H9 (cell line): Measurements from ENCODE around the gene MEIOSIN. TPM values are rescaled to one million over a fixed set of nuclear protein-coding genes. Genes with fewer than 3 reads are reported as not detected.

Source experiments
- DNase-seq: peaks from one replicate; pipeline ENCODE4 v3.0.0-alpha.2; 2017
- H2AFZ ChIP-seq: one replicate; pipeline ENCODE4 v1.6.1; 2013; ENCODE audit warnings: mild to moderate bottlenecking, low read length, control low read depth, moderate library complexity
- H2AK5ac ChIP-seq: 2 replicates; pipeline ENCODE4 v1.6.1; 2013; ENCODE audit warnings: low read length, control low read depth, mixed read lengths; ENCODE audit not compliant: insufficient read length
- H2BK120ac ChIP-seq: one replicate; pipeline ENCODE4 v1.6.1; 2013; ENCODE audit warnings: low read depth, mild to moderate bottlenecking, low read length, control low read depth, inconsistent platforms; ENCODE audit not compliant: poor library complexity, severe bottlenecking
- H2BK12ac ChIP-seq: 2 replicates; pipeline ENCODE4 v1.6.1; 2013; ENCODE audit warnings: low read length, control low read depth, mixed read lengths, low read depth; ENCODE audit not compliant: insufficient read length
- H2BK15ac ChIP-seq: 2 replicates; pipeline ENCODE4 v1.6.1; 2013; ENCODE audit warnings: low read depth, low read length, control low read depth
- H2BK20ac ChIP-seq: one replicate; pipeline ENCODE4 v1.6.1; 2013; ENCODE audit warnings: low read depth, mild to moderate bottlenecking, low read length, control low read depth, inconsistent platforms; ENCODE audit not compliant: poor library complexity, severe bottlenecking
- H2BK5ac ChIP-seq: 2 replicates; pipeline ENCODE4 v1.6.1; 2013; ENCODE audit warnings: low read length, control low read depth, mixed read lengths; ENCODE audit not compliant: insufficient read length
- H3K14ac ChIP-seq: 2 replicates; pipeline ENCODE4 v1.6.1; 2013; ENCODE audit warnings: low read length, control low read depth; ENCODE audit not compliant: insufficient read depth
- H3K18ac ChIP-seq: 2 replicates; pipeline ENCODE4 v1.6.1; 2013; ENCODE audit warnings: low read depth, mild to moderate bottlenecking, mixed read lengths, low read length, control low read depth; ENCODE audit not compliant: insufficient read length
- H3K23ac ChIP-seq: 2 replicates; pipeline ENCODE4 v1.6.1; 2013; ENCODE audit warnings: low read length, control low read depth, mixed read lengths, low read depth; ENCODE audit not compliant: insufficient read length
- H3K23me2 ChIP-seq: 2 replicates; pipeline ENCODE4 v1.6.1; 2013; ENCODE audit warnings: low read depth, mild to moderate bottlenecking, mixed read lengths, low read length, control low read depth; ENCODE audit not compliant: insufficient read length, poor library complexity, severe bottlenecking
- H3K27ac ChIP-seq: 2 replicates; pipeline ENCODE4 v1.5.1; 2013; ENCODE audit warnings: low read length, control low read depth, mixed read lengths, low read depth; ENCODE audit not compliant: insufficient read length
- H3K27me3 ChIP-seq: 2 replicates; pipeline ENCODE4 v1.6.1; 2013; ENCODE audit warnings: low read length, control low read depth, inconsistent platforms; ENCODE audit not compliant: insufficient read depth
- H3K4ac ChIP-seq: 2 replicates; pipeline ENCODE4 v1.6.1; 2013; ENCODE audit warnings: low read depth, mild to moderate bottlenecking, control low read depth, inconsistent platforms, low read length, moderate library complexity
- H3K4me1 ChIP-seq: 2 replicates; pipeline ENCODE4 v1.6.1; 2013; ENCODE audit warnings: low read length, control low read depth, inconsistent platforms; ENCODE audit not compliant: insufficient read depth
- H3K4me2 ChIP-seq: 2 replicates; pipeline ENCODE4 v1.6.1; 2013; ENCODE audit warnings: low read length, control low read depth, mixed read lengths; ENCODE audit not compliant: insufficient read length, insufficient read depth
- H3K56ac ChIP-seq: 2 replicates; pipeline ENCODE4 v1.6.1; 2013; ENCODE audit warnings: low read depth, mild to moderate bottlenecking, mixed read lengths, low read length, control low read depth; ENCODE audit not compliant: insufficient read length
- H3K79me1 ChIP-seq: 2 replicates; pipeline ENCODE4 v1.6.1; 2013; ENCODE audit warnings: low read depth, mild to moderate bottlenecking, moderate library complexity, low read length, control low read depth, inconsistent platforms; ENCODE audit not compliant: insufficient read depth, poor library complexity, severe bottlenecking
- H3K79me2 ChIP-seq: 2 replicates; pipeline ENCODE4 v1.6.1; 2013; ENCODE audit warnings: low read length, control low read depth, inconsistent platforms; ENCODE audit not compliant: insufficient read depth
- H3K9ac ChIP-seq: 2 replicates; pipeline ENCODE4 v1.6.1; 2013; ENCODE audit warnings: low read length, control low read depth, mixed read lengths; ENCODE audit not compliant: insufficient read length; ENCODE audit errors: extremely low read depth
- H3K9me3 ChIP-seq: one replicate; pipeline ENCODE4 v1.6.1; 2013; ENCODE audit warnings: low read depth, low read length, inconsistent platforms; ENCODE audit not compliant: control insufficient read depth
- H3T11ph ChIP-seq: one replicate; pipeline ENCODE4 v1.6.1; 2013; ENCODE audit warnings: mild to moderate bottlenecking, low read length, control low read depth, inconsistent platforms
- H4K20me1 ChIP-seq: one replicate; pipeline ENCODE4 v1.6.1; 2013; ENCODE audit not compliant: control insufficient read depth, insufficient read length, insufficient read depth
- H4K5ac ChIP-seq: 2 replicates; pipeline ENCODE4 v1.6.1; 2013; ENCODE audit warnings: low read depth, mild to moderate bottlenecking, mixed read lengths, low read length, control low read depth; ENCODE audit not compliant: insufficient read length
- H4K8ac ChIP-seq: replicated peaks from 2 replicates; pipeline ENCODE4 v1.6.1; 2013; ENCODE audit warnings: low read length, control low read depth, mixed read lengths, low read depth; ENCODE audit not compliant: insufficient read length
- H4K91ac ChIP-seq: 2 replicates; pipeline ENCODE4 v1.6.1; 2013; ENCODE audit warnings: low read depth, mild to moderate bottlenecking, moderate library complexity, mixed read lengths, low read length, control low read depth; ENCODE audit not compliant: insufficient read length
- H3K27ac Mint-ChIP-seq, 3 experiments: 2 replicates in 2 of 3; 3 replicates in 1 of 3; pipeline ENCODE4 v1.8.0; 2020 to 2021; ENCODE audit warnings: mixed read lengths in 3 of 3, mild to moderate bottlenecking in 1 of 3, moderate library complexity in 1 of 3
- H3K27me3 Mint-ChIP-seq: 2 replicates; pipeline ENCODE4 v1.8.0; 2021; ENCODE audit warnings: low read depth, mild to moderate bottlenecking, moderate library complexity, mixed read lengths
- H3K36me3 Mint-ChIP-seq, 3 experiments: 2 replicates in 2 of 3; 3 replicates in 1 of 3; pipeline ENCODE4 v1.8.0; 2020 to 2021; ENCODE audit warnings: low read depth in 3 of 3, mixed read lengths in 3 of 3; ENCODE audit not compliant: insufficient read depth in 1 of 3
- H3K4me1 Mint-ChIP-seq, 2 experiments: 2 replicates each; pipeline ENCODE4 v1.8.0; 2020; ENCODE audit warnings: mixed read lengths in 2 of 2
- H3K4me3 Mint-ChIP-seq, 2 experiments: 2 replicates in 1 of 2; 3 replicates in 1 of 2; pipeline ENCODE4 v1.8.0; 2020 to 2021; ENCODE audit warnings: mild to moderate bottlenecking in 2 of 2, mixed read lengths in 2 of 2, moderate library complexity in 1 of 2
- H3K9me3 Mint-ChIP-seq, 2 experiments: 2 replicates in 1 of 2; 3 replicates in 1 of 2; pipeline ENCODE4 v1.8.0; 2020; ENCODE audit warnings: mild to moderate bottlenecking in 2 of 2, mixed read lengths in 2 of 2, moderate library complexity in 1 of 2
- CTCF ChIP-seq: fragments of 200-600 bp; sonication (generic); conservative IDR thresholded peaks from 3 replicates; pipeline ENCODE4 v1.8.0; 2021; ENCODE audit warnings: antibody characterized with exemption, mild to moderate bottlenecking
- WGBS: extraction: QIAGEN DNeasy Blood & Tissue Kit; methylation state at CpG from one replicate; pipeline ENCODE4 v1.1.7; 2013; ENCODE audit warnings: missing lambda C conversion rate, low lambda C conversion rate, mixed read lengths; ENCODE audit not compliant: insufficient read length; ENCODE audit errors: extremely low coverage; 5-methylcytosine and 5-hydroxymethylcytosine counted together
- total RNA-seq: library from RNA; stranded (reverse); gene quantifications from 2 replicates; pipeline ENCODE4 v1.2.1, GENCODE V29; 2021

Gene MEIOSIN
- total RNA-seq, 1 experiment from 2014 or later: not detected

- no peak overlapping the region for H3K18ac ChIP-seq
- no peak overlapping the region for H3K23ac ChIP-seq
- no peak overlapping the region for H3K9ac ChIP-seq
- H3T11ph ChIP-seq: no peak overlapping the region
- no peaks in the 10 kb centered on the region for H3K27me3 Mint-ChIP-seq
- no peaks in the 10 kb centered on the region for H3K9me3 ChIP-seq
- H2BK20ac ChIP-seq: no peak overlapping the region
- H3K79me2 ChIP-seq: no peaks in the 10 kb centered on the region
- DNase-seq: no peak
- H3K56ac ChIP-seq: no peak overlapping the region
- no peak overlapping the region for H2BK12ac ChIP-seq
- no peak overlapping the region for H2BK5ac ChIP-seq
- no peak overlapping the region for H4K5ac ChIP-seq
- H3K27me3 ChIP-seq: no peaks in the 10 kb centered on the region
- no peak overlapping the region for H4K8ac ChIP-seq
- H3K23me2 ChIP-seq: no peaks in the 10 kb centered on the region
- H4K91ac ChIP-seq: no peak overlapping the region
- H3K4me3 Mint-ChIP-seq: no peak overlapping the region; a peak in 1 of 5 replicates
- H3K14ac ChIP-seq: no peak overlapping the region
- no peak overlapping the region for H3K4ac ChIP-seq
- no peak overlapping the region for H2AFZ ChIP-seq
- no peaks in the 10 kb centered on the region for H3K4me1 ChIP-seq
- H3K9me3 Mint-ChIP-seq: no peaks in the 10 kb centered on the region
- H3K79me1 ChIP-seq: no peaks in the 10 kb centered on the region
- no peak overlapping the region for H3K27ac Mint-ChIP-seq
- peaks cover 22 to 43% (median 35%) of the 10 kb centered on the region in 3 experiments; a peak in 6 of 7 replicates for H3K36me3 Mint-ChIP-seq
- no peak overlapping the region for H3K4me2 ChIP-seq
- WGBS: no CpG with 5 or more reads among the region's 12 CpGs
- H3K4me1 Mint-ChIP-seq: peaks cover 0 to 5% of the 10 kb centered on the region in 2 experiments; a peak in 2 of 4 replicates
- no peaks in the 10 kb centered on the region for H4K20me1 ChIP-seq
- H2BK120ac ChIP-seq: no peak overlapping the region
- no peak for TF ChIP-seq CTCF
- no peak overlapping the region for H2AK5ac ChIP-seq
- no peak overlapping the region for H3K27ac ChIP-seq
- no peak overlapping the region for H2BK15ac ChIP-seq
Measured at GRCh38 chr19:45705710-45706415, 27.4 kb upstream of the MEIOSIN start.
